HL-60/S4 treated with phorbol 12-myristate 13-acetate at 8.2 ng/mL for 4 days and 3 days (cell line): Measurements from ENCODE around the gene DHX16.

ENCODE experiments used
- in situ Hi-C: fragments of 300-500 bp; cut with MboI; formaldehyde crosslinking; loops from 2 replicates; pipeline ENCODE4 v1.15.0; 2022; ENCODE audit warnings: low sequenced_read_pairs

The DHX16 gene

DNA sequence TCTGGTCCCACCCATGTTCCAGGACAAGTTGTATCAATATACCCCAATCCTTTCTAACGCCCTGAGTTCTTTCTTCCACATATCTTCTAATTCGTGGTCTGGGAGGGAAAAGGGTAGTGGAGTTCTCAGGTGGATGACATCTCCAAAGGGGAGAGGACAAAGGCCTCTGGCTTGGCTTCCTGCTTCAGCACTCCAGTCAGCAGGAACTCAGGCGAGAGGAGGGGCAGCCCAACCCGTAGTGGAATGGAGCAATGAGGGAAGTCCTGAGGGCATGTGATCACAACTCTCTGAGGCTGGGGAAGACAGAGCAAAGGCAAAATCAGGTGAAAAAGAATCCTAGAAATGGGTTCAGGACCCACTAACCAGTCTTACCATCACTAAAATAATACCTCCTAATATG lies 27.5 kb upstream of the DHX16 start:
- in situ Hi-C loops, result no loop called here

DNA sequence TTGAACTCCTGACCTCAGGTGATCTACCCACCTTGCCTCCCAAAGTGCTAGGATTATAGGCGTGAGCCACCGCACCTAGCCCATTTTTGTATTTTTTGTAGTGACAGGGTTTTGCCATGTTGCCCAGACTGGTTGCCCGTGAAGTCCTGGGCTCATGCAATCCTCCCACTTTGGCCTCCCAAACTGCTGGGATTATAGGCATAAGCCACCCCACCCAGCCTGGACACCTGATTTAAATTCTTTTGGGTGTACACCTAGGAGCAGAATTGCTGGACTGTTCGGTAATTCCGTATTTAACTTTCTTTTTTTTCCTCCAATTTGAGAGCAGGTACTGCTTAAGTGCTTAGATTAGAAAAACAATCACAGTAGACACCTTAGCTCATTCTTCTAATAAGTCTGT lies 23.6 kb upstream of the DHX16 start:
- in situ Hi-C loops, result no loop called here

DNA sequence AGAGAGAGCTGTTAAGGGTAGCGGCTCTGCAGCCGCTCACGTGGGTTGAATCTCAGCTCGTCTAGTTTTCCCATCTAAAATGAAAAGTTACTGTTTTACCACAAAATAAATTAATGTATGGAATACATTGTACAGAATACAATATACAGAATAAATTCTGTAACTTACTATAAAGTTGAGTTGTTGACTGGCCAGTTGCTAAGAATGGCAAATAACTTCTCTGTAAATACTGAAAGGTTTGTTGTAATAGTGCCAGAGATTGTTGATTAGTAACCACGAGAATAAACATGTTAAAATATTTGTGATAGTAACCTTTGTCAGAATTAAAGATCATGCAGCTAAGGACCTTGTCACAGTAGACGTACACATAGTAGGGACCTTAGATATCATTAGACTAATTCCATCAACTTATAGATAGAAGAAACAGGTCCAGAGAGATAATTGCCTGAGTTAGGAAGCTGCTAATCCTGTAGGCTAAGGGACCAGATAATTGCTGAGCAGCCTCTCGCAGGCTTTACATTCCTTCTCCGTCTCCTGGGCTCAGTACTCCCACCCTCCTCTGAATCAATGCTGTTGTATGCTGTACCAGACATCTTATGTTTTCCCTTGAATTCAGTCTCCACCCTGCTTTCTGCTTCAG lies 18.5 kb upstream of the DHX16 start:
- in situ Hi-C loops, result no loop called here

DNA sequence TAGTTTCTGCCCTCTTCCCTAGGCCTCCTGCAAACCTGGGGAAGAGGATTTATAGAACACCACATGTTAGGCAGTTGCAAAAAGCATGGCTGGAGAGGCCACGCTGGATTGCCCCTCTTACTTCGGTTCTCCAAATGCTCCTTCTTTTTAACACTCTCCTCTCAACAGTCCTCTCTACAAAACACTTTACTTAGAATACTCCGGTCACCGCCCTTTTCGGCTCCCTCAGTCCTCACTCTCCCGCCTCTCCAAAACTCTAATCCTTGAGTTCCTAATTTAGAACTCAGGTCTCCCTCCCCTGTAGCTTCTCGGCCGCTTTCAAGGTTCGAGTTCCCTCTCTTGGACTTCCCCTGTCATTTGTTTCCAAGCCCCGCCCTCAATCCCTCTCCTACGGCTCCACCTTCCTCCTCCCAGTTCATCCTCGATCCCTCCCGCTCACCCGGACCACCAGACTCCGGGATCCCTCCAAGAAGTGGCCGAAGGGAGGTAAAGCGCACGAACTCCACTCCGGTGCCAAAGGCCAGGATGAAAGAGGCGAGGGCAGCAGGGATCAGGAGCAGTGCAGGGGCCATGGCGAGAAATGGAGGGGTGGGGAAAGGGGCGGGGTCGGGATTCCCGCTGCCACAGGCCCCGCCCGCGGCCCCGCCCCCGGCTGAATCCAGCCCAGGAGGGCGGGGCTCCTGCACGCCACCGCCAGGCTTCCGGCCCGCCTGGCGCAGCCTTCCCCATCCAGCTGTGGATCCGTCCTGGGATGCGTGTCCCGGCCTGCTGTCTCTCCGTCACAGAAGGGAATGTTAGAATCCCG lies 17.8 kb upstream of the DHX16 start, which contains the start of gene NRM:
TSS of gene NRM (minus strand) at position 582 of the 805 bp plus-strand sequence. CDS start at position 572, 10 bp downstream.
- in situ Hi-C loops, result no loop called here

DNA sequence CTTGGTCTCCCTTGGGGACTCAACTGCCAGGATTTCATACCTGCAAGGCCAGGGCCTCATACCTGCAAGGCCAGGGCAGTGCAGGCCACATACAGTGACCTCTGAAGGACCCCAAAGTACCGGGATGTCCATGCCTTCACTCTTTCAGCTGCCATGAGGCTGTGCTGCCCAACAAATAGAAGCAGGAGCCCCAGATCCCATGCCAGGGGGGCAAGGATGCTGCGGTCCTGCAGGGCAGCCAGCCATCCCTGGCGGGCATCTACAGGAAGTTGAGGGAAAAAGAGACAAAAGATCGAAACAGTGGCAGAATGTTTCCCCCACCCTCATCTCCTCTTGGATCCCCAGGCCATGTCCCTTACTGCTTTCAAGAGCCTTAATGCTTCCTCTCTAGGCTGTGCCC lies 17.2 kb upstream of the DHX16 start:
- in situ Hi-C loops, result no loop called here

DNA sequence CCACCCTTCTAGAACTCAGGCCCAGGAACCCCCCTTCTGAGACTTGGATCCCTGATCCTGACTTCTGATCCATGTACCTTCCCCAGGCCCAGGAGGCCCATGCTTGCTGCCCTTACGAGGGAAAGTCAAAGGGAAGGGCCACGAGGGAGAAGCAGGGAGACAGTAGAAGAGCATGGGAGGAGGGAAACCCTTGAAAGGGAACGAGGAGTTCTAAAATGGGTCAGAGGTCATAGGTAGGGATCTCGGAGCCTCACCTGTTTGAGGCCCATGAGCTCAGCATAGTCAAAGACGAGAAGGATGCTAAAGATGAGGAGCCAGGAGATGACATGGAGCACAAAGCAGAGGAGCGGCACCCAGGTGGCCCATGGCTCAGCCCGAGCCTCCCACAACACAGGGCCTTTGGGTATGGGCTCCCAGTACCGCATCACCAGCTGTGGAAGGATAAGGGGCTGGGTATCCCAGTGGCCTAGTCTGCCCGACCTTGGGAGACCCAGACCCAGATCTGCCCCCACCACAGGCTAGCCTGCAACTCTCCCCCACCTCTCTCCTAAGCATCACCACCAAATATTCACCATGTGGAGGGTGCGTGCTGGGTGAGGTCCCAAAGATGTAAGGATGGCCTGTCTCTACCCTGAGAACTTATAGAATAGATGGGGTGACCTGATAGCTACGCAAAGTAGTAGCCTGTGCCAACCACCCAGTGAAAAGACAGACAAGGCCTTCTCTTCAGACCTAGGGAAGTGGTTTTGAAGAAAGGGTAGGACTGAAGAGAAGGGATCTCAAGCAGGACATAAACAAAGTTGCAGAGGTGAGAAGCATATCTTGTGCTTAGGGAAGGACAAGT lies 16.4 kb upstream of the DHX16 start:
- in situ Hi-C loops, result no loop called here

GRCh38 chr6:30688569-30688968 lies 15.8 kb upstream of the DHX16 start:
- in situ Hi-C loops, result no loop called here

DNA sequence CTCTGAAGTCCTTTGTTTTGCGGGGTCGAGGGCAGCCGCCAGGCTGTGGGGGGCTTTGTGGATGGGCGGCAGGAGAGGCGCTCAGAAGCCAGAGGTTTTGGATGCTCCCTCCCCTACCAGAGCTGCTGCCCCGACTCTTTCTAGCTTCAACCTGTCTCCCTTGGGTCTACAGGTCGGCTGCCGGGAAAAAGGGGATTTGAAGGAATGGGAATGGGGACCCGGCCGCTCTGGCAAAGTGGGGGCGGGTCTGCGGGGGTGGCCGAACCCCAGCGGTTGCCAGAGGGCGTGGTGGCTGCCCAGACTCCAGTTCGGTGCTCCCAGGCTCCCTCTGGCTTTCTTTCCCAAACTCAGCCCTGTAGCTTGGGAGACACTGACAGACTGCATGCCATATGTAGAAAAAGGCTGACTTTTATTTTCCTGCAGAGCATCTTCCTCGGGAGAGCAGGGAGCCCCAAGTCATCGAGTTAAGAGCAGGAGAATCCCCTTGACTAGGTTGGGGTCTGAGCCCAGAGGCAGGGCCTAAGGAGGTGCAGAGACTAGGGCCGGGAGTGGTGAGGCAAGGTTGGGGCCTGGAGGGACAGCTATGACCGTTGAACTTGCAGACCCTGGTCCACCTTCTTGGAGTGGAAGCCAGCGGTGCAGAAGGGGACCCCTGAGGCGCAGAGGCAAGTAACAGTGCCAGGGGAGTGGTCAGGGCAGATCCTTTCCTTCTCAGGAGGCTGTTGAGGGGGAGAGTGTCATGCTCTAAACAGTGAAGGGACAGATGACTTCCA lies 15.0 kb upstream of the DHX16 start:
- in situ Hi-C loops, result no loop called here

DNA sequence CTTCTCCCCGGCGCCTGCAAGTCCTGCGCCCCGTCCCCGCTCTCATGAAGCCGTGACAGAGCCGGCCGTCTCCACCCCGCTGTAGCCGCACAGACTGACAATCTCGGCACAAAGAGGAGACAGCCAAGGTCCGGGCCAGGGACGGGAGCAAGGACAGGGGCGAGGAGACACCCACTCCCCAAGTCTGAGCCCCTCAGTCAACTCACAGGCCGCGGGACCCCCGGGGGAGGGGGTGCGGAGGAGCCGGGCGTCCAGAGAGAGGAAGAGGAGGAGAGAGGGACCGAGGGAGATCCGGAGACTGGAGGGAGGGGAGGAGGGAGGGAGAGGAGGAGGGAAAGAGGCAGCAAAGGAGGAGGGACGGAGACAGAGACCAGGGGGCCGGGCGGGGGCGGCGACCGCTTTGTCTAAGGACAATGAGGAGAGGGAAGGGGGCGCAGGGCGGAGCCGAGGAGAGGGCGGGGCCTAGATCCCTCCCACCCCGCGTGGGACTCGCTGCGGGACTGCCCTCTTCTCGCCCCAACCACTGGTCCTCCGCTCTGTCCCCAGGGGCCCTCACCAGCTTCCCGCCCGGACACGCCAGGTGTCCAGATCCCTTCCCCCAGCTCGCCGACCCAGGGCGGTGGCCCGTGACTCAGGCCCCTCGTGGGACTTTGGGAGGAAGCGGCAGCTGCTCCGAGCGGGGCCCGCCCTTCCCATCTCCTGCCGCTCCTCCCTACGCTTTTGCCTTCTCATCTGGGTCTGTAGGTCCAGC lies 14.3 kb upstream of the DHX16 start:
- in situ Hi-C loops, result no loop called here

GRCh38 chr6:30686009-30686907 lies 13.5 kb upstream of the DHX16 start, which contains the start of gene PPP1R18:
Gene PPP1R18, minus strand, starts transcription at chr6:30686645. Its CDS starts 627 bp downstream, at chr6:30686018.
- in situ Hi-C loops, result no loop called here

DNA sequence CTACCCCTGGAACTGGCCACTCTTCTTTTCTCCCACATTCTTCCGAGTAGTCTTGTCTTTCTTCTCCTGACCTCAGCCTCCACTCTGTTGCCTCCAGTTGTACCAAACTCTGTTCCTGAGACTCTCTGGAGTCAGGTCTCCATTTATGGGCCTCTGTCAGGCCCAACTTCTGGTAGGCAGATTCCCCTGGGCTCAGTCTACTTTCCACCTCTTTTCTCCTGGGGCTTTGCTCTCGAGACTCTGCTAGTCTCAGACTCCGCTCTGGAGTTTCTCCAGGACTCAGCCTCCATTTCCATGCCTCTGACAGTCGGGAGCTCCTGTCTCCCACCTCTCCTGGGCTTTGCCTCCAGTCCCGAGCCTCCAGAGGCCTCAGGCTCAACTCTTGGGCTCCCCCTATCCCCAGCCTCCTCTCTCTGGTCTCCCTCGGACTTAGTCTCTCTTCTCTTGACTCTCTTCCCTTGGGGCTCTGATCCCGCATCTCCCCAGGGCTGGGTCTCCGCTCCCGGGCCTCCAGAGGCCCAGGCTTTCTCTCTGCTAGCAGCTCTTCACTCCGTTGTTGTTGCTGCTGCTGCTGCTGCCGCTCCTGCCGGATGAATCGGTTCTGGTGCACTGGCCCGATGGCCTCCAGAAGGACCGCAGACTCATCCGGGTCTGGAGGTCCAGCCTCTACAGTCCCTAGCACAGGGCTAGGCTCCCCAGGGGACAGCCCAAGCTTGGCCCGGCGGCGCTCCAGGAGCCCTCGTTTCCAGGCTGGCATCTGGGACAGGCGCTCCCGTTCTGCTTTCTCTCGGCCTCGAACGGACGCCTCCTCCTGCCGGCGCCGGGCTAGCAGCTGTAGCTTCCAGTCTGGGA lies 12.6 kb upstream of the DHX16 start:
- in situ Hi-C loops, result no loop called here

GRCh38 chr6:30684386-30685156 lies 11.8 kb upstream of the DHX16 start:
- in situ Hi-C loops, result loop anchor here (5.0 kb wide), 1 partner anchor 33 kb away; the partner anchor contains the start of gene MDC1

DNA sequence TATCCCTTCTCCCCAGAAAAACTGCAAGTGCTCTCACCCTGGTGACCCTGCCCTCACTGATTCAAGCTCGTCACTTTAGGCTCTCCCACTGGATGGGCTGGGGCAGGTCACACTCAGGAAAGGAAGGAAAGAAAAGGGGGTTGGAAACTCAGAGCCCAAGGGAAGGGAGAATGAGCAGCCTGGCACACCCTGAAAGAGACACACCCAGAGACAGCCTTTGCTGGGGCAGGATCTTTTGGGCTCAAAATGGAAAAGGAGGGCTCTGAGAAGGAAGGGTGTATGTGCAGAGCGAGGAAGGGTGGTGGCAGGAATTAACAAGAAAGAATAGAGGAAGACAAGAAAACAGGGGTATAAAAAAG lies 11.2 kb upstream of the DHX16 start:
- in situ Hi-C loops, result loop anchor here (5.0 kb wide), 1 partner anchor 33 kb away; the partner anchor contains the start of gene MDC1

DNA sequence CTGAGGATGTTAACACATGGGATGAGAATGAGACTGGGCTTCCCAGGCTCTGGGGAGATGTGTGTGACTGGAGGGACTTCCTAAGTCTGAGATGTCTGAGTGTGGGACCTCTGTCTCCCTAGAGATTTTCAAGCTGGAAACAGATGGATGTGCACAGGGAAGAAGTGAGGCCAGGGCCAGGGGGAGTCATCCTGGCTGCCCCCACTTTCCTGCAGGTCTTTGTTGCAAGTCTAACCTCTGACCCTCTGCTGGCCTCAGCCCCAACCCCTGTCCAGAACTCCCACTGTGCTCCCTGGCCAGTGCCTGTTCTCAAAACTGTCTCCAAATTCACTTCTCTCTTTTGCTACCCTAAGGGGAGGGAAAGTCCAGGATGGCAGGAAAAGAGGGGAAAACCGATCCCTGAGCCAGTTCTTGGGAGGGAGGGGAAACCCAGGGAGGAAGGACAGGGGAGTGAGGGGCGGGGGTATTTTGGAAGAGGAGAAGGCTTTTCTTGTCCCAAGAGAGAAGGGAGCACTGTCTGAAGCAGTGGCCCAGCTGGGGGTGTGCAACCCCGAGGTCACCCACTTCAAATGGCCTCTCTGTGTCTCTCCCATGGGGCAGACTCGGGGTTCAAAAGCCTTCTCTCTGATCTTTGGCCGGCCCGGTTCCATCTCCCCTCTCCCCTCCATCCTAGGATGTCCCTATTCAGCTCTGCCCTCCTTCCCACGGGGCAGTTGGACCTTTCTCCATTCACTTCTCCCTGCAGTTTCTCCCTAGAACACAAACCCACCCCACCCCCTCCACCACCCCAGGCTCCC lies 10.6 kb upstream of the DHX16 start:
- in situ Hi-C loops, result loop anchor here (5.0 kb wide), 1 partner anchor 34 kb away; the partner anchor contains the start of gene MDC1

GRCh38 chr6:30682143-30683117 lies 9.6 kb upstream of the DHX16 start:
- in situ Hi-C loops, result loop anchor here (5.0 kb wide), 1 partner anchor 35 kb away; the partner anchor contains the start of gene MDC1
